Measurements from ENCODE around the gene BSCL2.

GRCh38 chr11:62677714-62678113 is 29.5 kb downstream of the BSCL2 start:
- TF ChIP-seq CTCF (IDR thresholded peaks at IDR 0.05) (no peak), POLR2A (IDR thresholded peaks at IDR 0.05) (no peak)
